Upper lobe of left lung (tissue), 6 donors: ENCODE measurements around the gene ARHGEF12. TPM values are rescaled to one million over a fixed set of nuclear protein-coding genes. Genes with fewer than 3 reads are reported as not detected.

Experiments
- ATAC-seq, 2 donors: fragments of 200-7000 bp; cut with Tn5 transposase; one replicate each; pipeline ENCODE4 v1.9.1; 2022; ENCODE audit warnings: mild to moderate bottlenecking in 2 of 2, moderate library complexity in 2 of 2; ENCODE audit not compliant: low FRiP score in 2 of 2
- DNase-seq, 2 donors: peaks; one replicate each; pipeline ENCODE4 v3.0.0-alpha.2; 2019 to 2020
- H3K27ac ChIP-seq, 4 donors: fragments of 200-600 bp; sonication (generic); one replicate each; pipeline ENCODE4 v1.5.1; 2016 to 2019
- H3K27me3 ChIP-seq, 4 donors: fragments of 200-600 bp; sonication (generic); one replicate each; pipeline ENCODE4 v1.5.1; 2017 to 2019
- H3K36me3 ChIP-seq, 4 donors: fragments of 200-600 bp; sonication (generic); one replicate each; pipeline ENCODE4 v1.5.1; 2016 to 2019
- H3K4me1 ChIP-seq, 4 donors: fragments of 200-600 bp; sonication (generic); one replicate each; pipeline ENCODE4 v1.5.1; 2018 to 2019
- H3K4me3 ChIP-seq, 4 donors: fragments of 200-600 bp; sonication (generic); one replicate each; pipeline ENCODE4 v1.5.1; 2017 to 2019; ENCODE audit warnings: mild to moderate bottlenecking in 2 of 4, moderate library complexity in 1 of 4
- H3K9me3 ChIP-seq, 4 donors: fragments of 200-600 bp; sonication (generic); one replicate each; pipeline ENCODE4 v1.5.1; 2018 to 2019
- CTCF ChIP-seq, 6 experiments: fragments of 450-650 bp in 4 of 6; fragments of 200-600 bp in 2 of 6; sonication (generic) in 2 of 6; IDR thresholded peaks; one replicate each; pipeline ENCODE4 v1.5.1; 2016 to 2019; ENCODE audit warnings: antibody characterized with exemption in 6 of 6
- EP300 ChIP-seq, 4 donors: sonication (generic); formaldehyde crosslinking; IDR thresholded peaks; one replicate each; pipeline ENCODE4 v1.5.1; 2017; ENCODE audit warnings: antibody characterized with exemption in 4 of 4, control low read depth in 2 of 4
- POLR2A ChIP-seq, 4 donors: fragments of 450-650 bp; IDR thresholded peaks; one replicate each; pipeline ENCODE4 v1.5.1; 2016 to 2017; ENCODE audit warnings: antibody characterized with exemption in 4 of 4, mild to moderate bottlenecking in 2 of 4
- POLR2AphosphoS5 ChIP-seq, 2 donors: sonication (generic); formaldehyde crosslinking; IDR thresholded peaks; one replicate each; pipeline ENCODE4 v1.5.1; 2017; ENCODE audit warnings: antibody characterized with exemption in 2 of 2
- WGBS, 2 donors: methylation state at CpG; one replicate each; pipeline ENCODE4 v1.1.5; 2017 to 2018; 5-methylcytosine and 5-hydroxymethylcytosine counted together
- total RNA-seq, 6 donors: library from RNA; depleted of rRNA in 4 of 6; stranded (reverse); fragments of >200 nt in 4 of 6; gene quantifications; one replicate each; pipeline versions ENCODE4 v1.1.0 to v1.2.1, GENCODE V29; 2016 to 2021
- donor health status: DM: no; HTN: no; CAD: no; lungs with moderate emphysema.
- donor health status: DM: no; HTN: yes; CAD: no; lungs with severe emphysema.

Gene ARHGEF12
- total RNA-seq, 6 donors from 2014 or later = 90.1 to 170 (median 106) TPM

- H3K27me3 ChIP-seq = no peaks in the 10 kb centered on the region
- no peaks in the 10 kb centered on the region for H3K36me3 ChIP-seq
- no peak for ATAC-seq
- no peak overlapping the region for H3K4me3 ChIP-seq
- no peak overlapping the region for H3K27ac ChIP-seq
- 41 to 48% methylated on average over 12 of the region's 12 CpGs for WGBS, 2 donors
- DNase-seq = no peak
- H3K9me3 ChIP-seq = no peaks in the 10 kb centered on the region
- peaks cover 0 to 4% (median 0%) of the 10 kb centered on the region in 4 donors for H3K4me1 ChIP-seq
- TF ChIP-seq POLR2A (IDR thresholded peaks at IDR 0.05) = no peak
- no peak for TF ChIP-seq CTCF (IDR thresholded peaks at IDR 0.05)
- no peak for TF ChIP-seq EP300 (IDR thresholded peaks at IDR 0.05)
- no peak for TF ChIP-seq POLR2AphosphoS5 (IDR thresholded peaks at IDR 0.05)
Observed at GRCh38 chr11:120523196-120523595, 187.0 kb downstream of the ARHGEF12 start.

GRCh38 chr11:120524536-120525085, 188.4 kb downstream of the ARHGEF12 start:
- Histone ChIP-seq H3K27ac (no peak overlapping the region), H3K27me3 (no peaks in the 10 kb centered on the region), H3K4me3 (no peak overlapping the region), H3K9me3 (no peaks in the 10 kb centered on the region), H3K4me1 (no peaks in the 10 kb centered on the region), H3K36me3 (no peaks in the 10 kb centered on the region)
- DNase-seq (no peak), ATAC-seq (no peak)
- TF ChIP-seq EP300 (IDR thresholded peaks at IDR 0.05) = no peak
- TF ChIP-seq POLR2A (IDR thresholded peaks at IDR 0.05) = no peak
- 89% methylated on average over 8 of the region's 9 CpGs; no CpG with 5 or more reads in 1 of the 2 donors for WGBS, 2 donors

GRCh38 chr11:120525261-120526171, 189.3 kb downstream of the ARHGEF12 start:
- no peak for DNase-seq
- Histone ChIP-seq H3K27ac (no peak overlapping the region), H3K9me3 (no peaks in the 10 kb centered on the region), H3K36me3 (no peaks in the 10 kb centered on the region), H3K27me3 (no peaks in the 10 kb centered on the region), H3K4me1 (no peaks in the 10 kb centered on the region), H3K4me3 (no peak overlapping the region)
- 72 to 76% methylated on average over 16 of the region's 16 CpGs for WGBS, 2 donors
- TF ChIP-seq POLR2A (IDR thresholded peaks at IDR 0.05) (no peak), EP300 (IDR thresholded peaks at IDR 0.05) (no peak), POLR2AphosphoS5 (IDR thresholded peaks at IDR 0.05) (no peak), CTCF (IDR thresholded peaks at IDR 0.05) (no peak)
- ATAC-seq = no peak

GRCh38 chr11:120526241-120526640, 190.0 kb downstream of the ARHGEF12 start:
- Histone ChIP-seq H3K27ac (no peak overlapping the region), H3K27me3 (no peaks in the 10 kb centered on the region)
- no peak for DNase-seq

More at GRCh38 chr11:120526241-120526640, 190.0 kb downstream of the ARHGEF12 start:
- no peaks in the 10 kb centered on the region for H3K4me1 ChIP-seq
- 90 to 91% methylated on average over 10 of the region's 10 CpGs for WGBS, 2 donors
- H3K36me3 ChIP-seq = no peaks in the 10 kb centered on the region
- TF ChIP-seq CTCF (IDR thresholded peaks at IDR 0.05) = no peak
- no peak for TF ChIP-seq EP300 (IDR thresholded peaks at IDR 0.05)
- TF ChIP-seq POLR2AphosphoS5 (IDR thresholded peaks at IDR 0.05) = no peak
- ATAC-seq = no peak
- no peaks in the 10 kb centered on the region for H3K9me3 ChIP-seq
- no peak overlapping the region for H3K4me3 ChIP-seq
